ENCODE results near the gene ELOVL3. TPM values are rescaled to one million over a fixed set of nuclear protein-coding genes. Genes with fewer than 3 reads are reported as not detected.

ELOVL3 gene
- total and polyA plus RNA-seq, 9 donors = 0.35 to 1.1 (median 0.57) TPM

GRCh38 chr10:102274062-102274461 is 48.0 kb downstream of the ELOVL3 start:
- Histone ChIP-seq H3K27me3 (ENCODE audit: control insufficient read depth, insufficient read depth, low read length) (no peaks in the 10 kb centered on the region), H3K27ac (ENCODE audit: low read length) (peak overlapping the region; percentile 53), H3K36me3 (ENCODE audit: control insufficient read depth, insufficient read depth, low read length) (peaks cover 12% of the 10 kb centered on the region), H3K9me3 (replicated peaks; ENCODE audit: control insufficient read depth, low read depth, low read length) (no peaks in the 10 kb centered on the region), H3K4me1 (ENCODE audit: control insufficient read depth, insufficient read depth, low read length) (peaks cover 11% of the 10 kb centered on the region), H3K4me3 (ENCODE audit: low read length) (no peak overlapping the region)
- 60% methylated on average over 1 of the region's 1 CpG for WGBS (ENCODE audit: insufficient coverage)
- peak; percentile 43 for DNase-seq

GRCh38 chr10:102275343-102275742 is 49.2 kb downstream of the ELOVL3 start:
- Histone ChIP-seq H3K36me3 (ENCODE audit: control insufficient read depth, insufficient read depth, low read length) (peaks cover 12% of the 10 kb centered on the region), H3K27me3 (ENCODE audit: control insufficient read depth, insufficient read depth, low read length) (no peaks in the 10 kb centered on the region), H3K4me1 (ENCODE audit: control insufficient read depth, insufficient read depth, low read length) (peaks cover 16% of the 10 kb centered on the region), H3K9me3 (replicated peaks; ENCODE audit: control insufficient read depth, low read depth, low read length) (no peaks in the 10 kb centered on the region), H3K27ac (ENCODE audit: low read length) (no peak overlapping the region), H3K4me3 (ENCODE audit: low read length) (no peak overlapping the region)
- DNase-seq = no peak
- 83% methylated on average over 1 of the region's 2 CpGs for WGBS (ENCODE audit: insufficient coverage)

GRCh38 chr10:102279104-102279503 is 53.0 kb downstream of the ELOVL3 start:
- Histone ChIP-seq H3K4me1 (ENCODE audit: control insufficient read depth, insufficient read depth, low read length) (peaks cover 21% of the 10 kb centered on the region), H3K27me3 (ENCODE audit: control insufficient read depth, insufficient read depth, low read length) (no peaks in the 10 kb centered on the region), H3K9me3 (replicated peaks; ENCODE audit: control insufficient read depth, low read depth, low read length) (no peaks in the 10 kb centered on the region), H3K4me3 (ENCODE audit: low read length) (no peak overlapping the region), H3K36me3 (ENCODE audit: control insufficient read depth, insufficient read depth, low read length) (peaks cover 8% of the 10 kb centered on the region), H3K27ac (ENCODE audit: low read length) (peak overlapping the region; percentile 93)
- DNase-seq = no peak

Other genes starting within 250 kb of the ELOVL3 start
- gene ARMH3, start 170.1 kb upstream of the ELOVL3 start, total RNA-seq = 7.1 TPM
- 10 to 100 TPM; 11.9 to 17.0 (median 12.9) TPM for gene ARMH3, start 170.1 kb upstream of the ELOVL3 start, polyA plus RNA-seq (ENCODE audit: insufficient read depth in 1 of 8, insufficient read length in 8 of 8, low replicate concordance in 1 of 8)
- gene HPS6, start 160.9 kb upstream of the ELOVL3 start, total RNA-seq = 10.1 TPM
- 10 to 100 TPM in 4 of 8 donors, 1 to 10 TPM in 4; 9.7 to 11.2 (median 10.0) TPM for gene HPS6, start 160.9 kb upstream of the ELOVL3 start, polyA plus RNA-seq (ENCODE audit: insufficient read depth in 1 of 8, insufficient read length in 8 of 8, low replicate concordance in 1 of 8)
- 48.3 TPM for gene LDB1, start 105.9 kb upstream of the ELOVL3 start, total RNA-seq
- 10 to 100 TPM; 60.5 to 83.0 (median 78.6) TPM for gene LDB1, start 105.9 kb upstream of the ELOVL3 start, polyA plus RNA-seq (ENCODE audit: insufficient read depth in 1 of 8, insufficient read length in 8 of 8, low replicate concordance in 1 of 8)
- 12.9 TPM for gene PPRC1, start 93.3 kb upstream of the ELOVL3 start, total RNA-seq
- gene PPRC1, start 93.3 kb upstream of the ELOVL3 start, polyA plus RNA-seq (ENCODE audit: insufficient read depth in 1 of 8, insufficient read length in 8 of 8, low replicate concordance in 1 of 8) = 10 to 100 TPM; 29.2 to 39.1 (median 31.2) TPM
- gene NOLC1, start 73.9 kb upstream of the ELOVL3 start, total RNA-seq = 34.5 TPM
- gene NOLC1, start 73.9 kb upstream of the ELOVL3 start, polyA plus RNA-seq (ENCODE audit: insufficient read depth in 1 of 8, insufficient read length in 8 of 8, low replicate concordance in 1 of 8) = 10 to 100 TPM; 56.8 to 78.2 (median 68.1) TPM
- 12.5 TPM for gene PITX3, start 15.2 kb downstream of the ELOVL3 start, total RNA-seq
- 10 to 100 TPM; 15.8 to 27.1 (median 19.5) TPM for gene PITX3, start 15.2 kb downstream of the ELOVL3 start, polyA plus RNA-seq (ENCODE audit: insufficient read depth in 1 of 8, insufficient read length in 8 of 8, low replicate concordance in 1 of 8)
- 27.2 TPM for gene GBF1, start 19.2 kb downstream of the ELOVL3 start, total RNA-seq
- gene GBF1, start 19.2 kb downstream of the ELOVL3 start, polyA plus RNA-seq (ENCODE audit: insufficient read depth in 1 of 8, insufficient read length in 8 of 8, low replicate concordance in 1 of 8) = 10 to 100 TPM; 40.8 to 54.6 (median 46.1) TPM
- 13.2 TPM for gene NFKB2, start 169.4 kb downstream of the ELOVL3 start, total RNA-seq
- gene NFKB2, start 169.4 kb downstream of the ELOVL3 start, polyA plus RNA-seq (ENCODE audit: insufficient read depth in 1 of 8, insufficient read length in 8 of 8, low replicate concordance in 1 of 8) = 10 to 100 TPM; 14.2 to 21.2 (median 16.9) TPM
- 6.1 TPM for gene PSD, start 192.5 kb downstream of the ELOVL3 start, total RNA-seq
- gene PSD, start 192.5 kb downstream of the ELOVL3 start, polyA plus RNA-seq (ENCODE audit: insufficient read depth in 1 of 8, insufficient read length in 8 of 8, low replicate concordance in 1 of 8) = 10 to 100 TPM in 2 of 8 donors, 1 to 10 TPM in 6; 6.4 to 11.0 (median 7.2) TPM
- 5.3 TPM for gene FBXL15, start 194.5 kb downstream of the ELOVL3 start, total RNA-seq
- 1 to 10 TPM; 6.4 to 9.7 (median 7.4) TPM for gene FBXL15, start 194.5 kb downstream of the ELOVL3 start, polyA plus RNA-seq (ENCODE audit: insufficient read depth in 1 of 8, insufficient read length in 8 of 8, low replicate concordance in 1 of 8)
- 44.9 TPM for gene CUEDC2, start 206.3 kb downstream of the ELOVL3 start, total RNA-seq
- gene CUEDC2, start 206.3 kb downstream of the ELOVL3 start, polyA plus RNA-seq (ENCODE audit: insufficient read depth in 1 of 8, insufficient read length in 8 of 8, low replicate concordance in 1 of 8) = 10 to 100 TPM; 55.4 to 65.3 (median 62.4) TPM
- not detected for gene C10orf95, start 225.2 kb downstream of the ELOVL3 start, total RNA-seq
- gene C10orf95, start 225.2 kb downstream of the ELOVL3 start, polyA plus RNA-seq (ENCODE audit: insufficient read depth in 1 of 8, insufficient read length in 8 of 8, low replicate concordance in 1 of 8) = under 1 TPM in 7 of 8 donors, not detected in 1; 0.14 to 0.41 (median 0.27) TPM

Measured in muscle of leg (tissue), 11 donors.